NT2/D1 (cell line): ENCODE data around the gene RSAD2.

Experiments used
- SUZ12 ChIP-seq: IDR thresholded peaks from 2 replicates; pipeline ENCODE4 v1.6.1; 2011; ENCODE audit not compliant: insufficient read length, insufficient read depth; ENCODE audit errors: extremely low read depth
- YY1 ChIP-seq: IDR thresholded peaks from 2 replicates; pipeline ENCODE4 v1.6.1; 2011; ENCODE audit not compliant: insufficient read length, insufficient read depth
- ZNF274 ChIP-seq: IDR thresholded peaks from 2 replicates; pipeline ENCODE4 v1.6.1; 2011; ENCODE audit warnings: mild to moderate bottlenecking, low read depth, low read length

GRCh38 chr2:6916736-6917070 lies 39.1 kb downstream of the RSAD2 start:
- TF ChIP-seq YY1 = no peak
- TF ChIP-seq SUZ12 = no peak
- TF ChIP-seq ZNF274 = no peak
